CD14-positive monocyte (primary cell): Measurements from ENCODE around the gene ZEB2. TPM values are rescaled to one million over a fixed set of nuclear protein-coding genes. Genes with fewer than 3 reads are reported as not detected.
A peak's percentile ranks its signal among the peaks of the same experiment; 100 is the strongest.

Source experiments
- DNase-seq, 3 donors: peaks; one replicate each; pipeline ENCODE4 v3.0.0-alpha.2; 2011 to 2022
- H2AFZ ChIP-seq: 2 replicates; pipeline ENCODE4 v1.6.0; 2012; ENCODE audit warnings: mild to moderate bottlenecking, low read depth, low read length, inconsistent platforms; ENCODE audit not compliant: insufficient read depth, poor library complexity, severe bottlenecking
- H3K27ac ChIP-seq, 2 donors: 1 replicate in 1 of 2; 2 replicates in 1 of 2; pipeline ENCODE4 v1.5.1; 2012 to 2013; ENCODE audit warnings: low read length in 2 of 2, control low read depth in 1 of 2, inconsistent platforms in 1 of 2, low read depth in 1 of 2, mild to moderate bottlenecking in 1 of 2
- H3K27me3 ChIP-seq, 2 donors: one replicate each; pipeline versions ENCODE4 v1.6.0 to v1.6.1; 2011 to 2013; ENCODE audit warnings: low read length in 2 of 2; ENCODE audit not compliant: control insufficient read depth in 2 of 2, insufficient read depth in 2 of 2
- H3K36me3 ChIP-seq, 2 donors: replicated peaks in 1 of 2; 1 replicate in 1 of 2; 2 replicates in 1 of 2; pipeline versions ENCODE4 v1.5.1 to v1.6.1; 2012 to 2013; ENCODE audit warnings: low read length in 2 of 2, control low read depth in 1 of 2, inconsistent platforms in 1 of 2, mild to moderate bottlenecking in 1 of 2; ENCODE audit not compliant: insufficient read depth in 2 of 2, control insufficient read depth in 1 of 2
- H3K4me1 ChIP-seq, 2 donors: 1 replicate in 1 of 2; 2 replicates in 1 of 2; pipeline versions ENCODE4 v1.5.1 to v1.6.1; 2012 to 2013; ENCODE audit warnings: low read length in 2 of 2, control low read depth in 1 of 2, inconsistent platforms in 1 of 2, mild to moderate bottlenecking in 1 of 2, moderate library complexity in 1 of 2; ENCODE audit not compliant: insufficient read depth in 2 of 2, control insufficient read depth in 1 of 2
- H3K4me2 ChIP-seq: replicated peaks from 2 replicates; pipeline ENCODE3; 2012; ENCODE audit warnings: low read length, moderate library complexity, mild to moderate bottlenecking; ENCODE audit not compliant: poor library complexity, severe bottlenecking; ENCODE audit errors: extremely low read depth
- H3K4me3 ChIP-seq, 3 experiments: fragments of 200-600 bp in 1 of 3; sonication (generic) in 1 of 3; replicated peaks in 1 of 3; 1 replicate in 2 of 3; 2 replicates in 1 of 3; pipeline ENCODE4 v1.5.1; 2011 to 2013; ENCODE audit warnings: low read length in 3 of 3, mild to moderate bottlenecking in 3 of 3, control low read depth in 2 of 3, low read depth in 2 of 3, inconsistent platforms in 1 of 3, moderate library complexity in 1 of 3
- H3K79me2 ChIP-seq: 2 replicates; pipeline ENCODE4 v1.6.0; 2012; ENCODE audit warnings: mild to moderate bottlenecking, control low read depth, inconsistent platforms, low read length, moderate library complexity; ENCODE audit not compliant: insufficient read depth
- H3K9ac ChIP-seq: 2 replicates; pipeline ENCODE4 v1.6.0; 2017; ENCODE audit warnings: low read length, mild to moderate bottlenecking; ENCODE audit not compliant: insufficient read depth, poor library complexity, severe bottlenecking
- H3K9me3 ChIP-seq, 2 donors: replicated peaks in 1 of 2; 1 replicate in 1 of 2; 2 replicates in 1 of 2; pipeline versions ENCODE4 v1.5.1 to v1.6.1; 2012 to 2013; ENCODE audit warnings: low read length in 2 of 2, control low read depth in 1 of 2; ENCODE audit not compliant: control insufficient read depth in 1 of 2, insufficient read depth in 1 of 2
- H4K20me1 ChIP-seq: 2 replicates; pipeline ENCODE4 v1.6.0; 2012; ENCODE audit warnings: mild to moderate bottlenecking, low read length, control low read depth, moderate library complexity; ENCODE audit not compliant: insufficient read depth
- H3K27ac Mint-ChIP-seq, 7 donors: one replicate each; pipeline ENCODE4 v1.8.0; 2020; ENCODE audit warnings: mild to moderate bottlenecking in 7 of 7, mixed read lengths in 7 of 7, moderate library complexity in 6 of 7, inconsistent platforms in 2 of 7
- H3K27me3 Mint-ChIP-seq, 3 donors: one replicate each; pipeline ENCODE4 v1.8.0; 2021 to 2022; ENCODE audit warnings: low read depth in 3 of 3, mild to moderate bottlenecking in 3 of 3, mixed read lengths in 3 of 3, moderate library complexity in 3 of 3, inconsistent platforms in 1 of 3
- H3K36me3 Mint-ChIP-seq, 2 donors: one replicate each; pipeline ENCODE4 v1.8.0; 2020; ENCODE audit warnings: mixed read lengths in 2 of 2, inconsistent platforms in 1 of 2, mild to moderate bottlenecking in 1 of 2
- H3K4me1 Mint-ChIP-seq: one replicate; pipeline ENCODE4 v1.8.0; 2020; ENCODE audit warnings: mild to moderate bottlenecking, mixed read lengths
- H3K4me3 Mint-ChIP-seq, 2 donors: one replicate each; pipeline ENCODE4 v1.8.0; 2020; ENCODE audit warnings: mild to moderate bottlenecking in 2 of 2, mixed read lengths in 2 of 2, moderate library complexity in 1 of 2
- H3K9me3 Mint-ChIP-seq, 7 donors: one replicate each; pipeline ENCODE4 v1.8.0; 2020 to 2022; ENCODE audit warnings: mixed read lengths in 7 of 7, mild to moderate bottlenecking in 6 of 7, moderate library complexity in 6 of 7, inconsistent platforms in 2 of 7
- WGBS: methylation state at CpG from one replicate; pipeline ENCODE4 v1.1.5; 2013; ENCODE audit warnings: missing lambda C conversion rate; ENCODE audit not compliant: insufficient coverage; 5-methylcytosine and 5-hydroxymethylcytosine counted together
- intact Hi-C, 2 donors: fragments of 100-400 bp; cut with micrococcal nuclease; formaldehyde crosslinking; loops; one replicate each; pipeline versions ENCODE4 v1.15.0 to v1.15.1; 2023
- polyA plus RNA-seq, 3 donors: library from polyadenylated mRNA; depleted of rRNA in 1 of 3; unstranded in 2 of 3; stranded (reverse) in 1 of 3; fragments of 300-500 nt in 2 of 3; fragments of >200 nt in 1 of 3; fragmentation: Illumina TruSeq in 2 of 3; gene quantifications; 1 replicate in 2 of 3; 2 replicates in 1 of 3; pipeline ENCODE4 v1.2.3, GENCODE V29; 2012 to 2021
- TF ChIP-seq, protein P1 (sequence below): fragments of 200-600 bp; IDR thresholded peaks from one replicate; pipeline ENCODE4 v1.8.0; 2022; ENCODE audit warnings: antibody characterized with exemption, mild to moderate bottlenecking

Gene ZEB2
- polyA plus RNA-seq, 3 donors, result 76.8 to 325 (median 93.8) TPM

DNA sequence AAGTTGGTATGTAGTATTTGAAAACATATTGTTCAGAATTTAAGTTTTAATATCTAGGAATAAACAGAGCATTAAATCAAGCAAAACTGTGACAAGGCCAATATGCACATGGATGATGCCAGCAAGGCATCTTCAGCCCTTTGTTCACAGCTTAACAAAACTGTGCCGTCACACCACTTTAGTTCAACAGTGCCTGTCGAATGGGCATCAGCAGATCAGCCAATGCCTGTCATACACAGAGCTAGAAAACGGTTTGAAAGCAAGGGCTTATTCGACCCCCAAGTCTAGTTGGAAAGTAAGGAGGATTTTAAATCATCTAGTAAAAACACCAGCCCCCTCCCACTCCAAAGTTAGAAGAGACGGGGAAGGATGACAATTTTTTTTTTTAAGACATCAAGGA is 16.7 kb downstream of the ZEB2 start:
- peaks cover 90 to 96% of the 10 kb centered on the region in 2 donors for H3K36me3 Mint-ChIP-seq
- intact Hi-C loops, result no loop called here
- peaks cover 100% of the 10 kb centered on the region for H4K20me1 ChIP-seq
- H3K27ac ChIP-seq, result peak overlapping the region in 1 of 2 donors; percentile 99
- no peaks in the 10 kb centered on the region for H3K9me3 Mint-ChIP-seq
- peaks cover 65 to 95% of the 10 kb centered on the region in 2 donors for H3K4me1 ChIP-seq
- H3K27me3 Mint-ChIP-seq, result peaks cover 0 to 1% (median 0%) of the 10 kb centered on the region in 3 donors
- no peak overlapping the region for H3K9ac ChIP-seq
- H3K4me3 ChIP-seq, result no peak overlapping the region
- peak overlapping the region; percentile 18 for H3K4me2 ChIP-seq
- H3K27ac Mint-ChIP-seq, result peak overlapping the region; percentile 53 to 89 (median 78)
- no peaks in the 10 kb centered on the region for H3K27me3 ChIP-seq
- TF ChIP-seq, protein P1, sequence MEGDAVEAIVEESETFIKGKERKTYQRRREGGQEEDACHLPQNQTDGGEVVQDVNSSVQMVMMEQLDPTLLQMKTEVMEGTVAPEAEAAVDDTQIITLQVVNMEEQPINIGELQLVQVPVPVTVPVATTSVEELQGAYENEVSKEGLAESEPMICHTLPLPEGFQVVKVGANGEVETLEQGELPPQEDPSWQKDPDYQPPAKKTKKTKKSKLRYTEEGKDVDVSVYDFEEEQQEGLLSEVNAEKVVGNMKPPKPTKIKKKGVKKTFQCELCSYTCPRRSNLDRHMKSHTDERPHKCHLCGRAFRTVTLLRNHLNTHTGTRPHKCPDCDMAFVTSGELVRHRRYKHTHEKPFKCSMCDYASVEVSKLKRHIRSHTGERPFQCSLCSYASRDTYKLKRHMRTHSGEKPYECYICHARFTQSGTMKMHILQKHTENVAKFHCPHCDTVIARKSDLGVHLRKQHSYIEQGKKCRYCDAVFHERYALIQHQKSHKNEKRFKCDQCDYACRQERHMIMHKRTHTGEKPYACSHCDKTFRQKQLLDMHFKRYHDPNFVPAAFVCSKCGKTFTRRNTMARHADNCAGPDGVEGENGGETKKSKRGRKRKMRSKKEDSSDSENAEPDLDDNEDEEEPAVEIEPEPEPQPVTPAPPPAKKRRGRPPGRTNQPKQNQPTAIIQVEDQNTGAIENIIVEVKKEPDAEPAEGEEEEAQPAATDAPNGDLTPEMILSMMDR, result no peak
- H3K4me3 Mint-ChIP-seq, result no peak overlapping the region
- no CpG with 5 or more reads among the region's 5 CpGs for WGBS
- H3K4me1 Mint-ChIP-seq, result peaks cover 71% of the 10 kb centered on the region
- H3K79me2 ChIP-seq, result peaks cover 100% of the 10 kb centered on the region
- no peak overlapping the region for H2AFZ ChIP-seq
- peaks cover 70 to 97% of the 10 kb centered on the region in 2 donors for H3K36me3 ChIP-seq
- no peak for DNase-seq
- H3K9me3 ChIP-seq, result no peaks in the 10 kb centered on the region

DNA sequence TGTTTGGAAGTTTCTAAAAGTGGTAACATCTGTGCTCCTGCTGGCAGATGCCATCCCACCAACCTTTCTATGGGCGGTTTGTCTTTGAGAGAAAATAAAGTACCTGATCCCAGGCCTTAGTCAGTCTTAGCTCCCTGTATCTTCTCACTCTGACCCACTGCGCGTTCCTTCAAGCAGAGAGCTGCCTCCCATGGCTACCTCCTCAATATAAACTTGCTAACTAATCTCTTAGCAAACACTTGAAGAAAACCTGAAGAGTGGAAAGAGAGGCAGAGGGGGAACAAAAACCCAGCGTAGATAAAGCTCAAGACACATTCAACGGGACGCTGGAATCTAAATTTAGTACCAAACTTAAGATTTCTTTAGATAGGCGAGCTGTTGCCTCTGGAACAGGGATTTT is 17.6 kb downstream of the ZEB2 start:
- peaks cover 0 to 1% (median 0%) of the 10 kb centered on the region in 3 donors for H3K27me3 Mint-ChIP-seq
- no peak overlapping the region for H3K9ac ChIP-seq
- TF ChIP-seq, protein P1, result no peak

More for the DNA sequence above, 17.6 kb downstream of the ZEB2 start:
- Histone ChIP-seq H3K4me1 (peaks cover 58 to 91% of the 10 kb centered on the region in 2 donors), H3K27me3 (no peaks in the 10 kb centered on the region), H4K20me1 (peaks cover 97% of the 10 kb centered on the region), H3K9me3 (no peaks in the 10 kb centered on the region), H2AFZ (no peak overlapping the region), H3K4me3 (no peak overlapping the region), H3K4me2 (no peak overlapping the region), H3K36me3 (peaks cover 72 to 96% of the 10 kb centered on the region in 2 donors), H3K27ac (peak overlapping the region; percentile 59 to 99), H3K79me2 (peaks cover 97% of the 10 kb centered on the region)
- Mint-ChIP-seq H3K4me3 (no peak overlapping the region), H3K4me1 (peaks cover 67% of the 10 kb centered on the region), H3K36me3 (peaks cover 87 to 93% of the 10 kb centered on the region in 2 donors), H3K9me3 (peaks cover 0 to 1% (median 0%) of the 10 kb centered on the region in 7 donors), H3K27ac (peak overlapping the region; percentile 45 to 78 (median 65))
- WGBS, result 39% methylated on average over 3 of the region's 7 CpGs
- DNase-seq, result no peak
- intact Hi-C loops, result no loop called here
